GM21723 (cell line): ENCODE measurements around the gene HIVEP3.

Experiments used
- ATAC-seq: cut with Tn5 transposase; IDR thresholded peaks from one replicate; pipeline ENCODE4 v1.9.1; 2021; ENCODE audit warnings: mild to moderate bottlenecking, moderate library complexity; ENCODE audit not compliant: unreplicated experiment

HIVEP3 gene

GRCh38 chr1:41528726-41529605 is 389.8 kb downstream of the HIVEP3 start:
- no peak for ATAC-seq

GRCh38 chr1:41528106-41528505 is 390.6 kb downstream of the HIVEP3 start:
- ATAC-seq, result no peak

GRCh38 chr1:41526956-41527561 is 391.7 kb downstream of the HIVEP3 start:
- no peak for ATAC-seq

GRCh38 chr1:41525891-41526587 is 392.7 kb downstream of the HIVEP3 start:
- no peak for ATAC-seq

- no peak for ATAC-seq
These were observed 393.7 kb downstream of the HIVEP3 start for GRCh38 chr1:41524676-41525675.

GRCh38 chr1:41523949-41524675 is 394.6 kb downstream of the HIVEP3 start:
- no peak for ATAC-seq

GRCh38 chr1:41523071-41523470 is 395.7 kb downstream of the HIVEP3 start:
- no peak for ATAC-seq

- no peak for ATAC-seq
These were observed 397.0 kb downstream of the HIVEP3 start for GRCh38 chr1:41521766-41522165.

- no peak for ATAC-seq
These were observed 397.6 kb downstream of the HIVEP3 start for GRCh38 chr1:41520951-41521752.

GRCh38 chr1:41519667-41520066 is 399.1 kb downstream of the HIVEP3 start:
- no peak for ATAC-seq

- ATAC-seq, result no peak
These were observed 400.3 kb downstream of the HIVEP3 start for GRCh38 chr1:41518471-41518870.

GRCh38 chr1:41517062-41517438 is 401.7 kb downstream of the HIVEP3 start:
- ATAC-seq, result no peak

GRCh38 chr1:41516168-41517061 is 402.3 kb downstream of the HIVEP3 start:
- ATAC-seq, result peak; percentile 79

- no peak for ATAC-seq
These were observed 402.9 kb downstream of the HIVEP3 start for GRCh38 chr1:41515778-41516167.

- no peak for ATAC-seq
These were observed 403.5 kb downstream of the HIVEP3 start for GRCh38 chr1:41515131-41515678.

GRCh38 chr1:41514381-41514780 is 404.3 kb downstream of the HIVEP3 start:
- ATAC-seq, result no peak

- no peak for ATAC-seq
These were observed 405.4 kb downstream of the HIVEP3 start for GRCh38 chr1:41513383-41513735.
